Mucosa of rectum (tissue), 2 donors: ENCODE measurements around the gene PKNOX2.

ENCODE experiments used
- H3K27ac ChIP-seq, 2 donors: one replicate each; pipeline ENCODE4 v1.7.0; 2013; ENCODE audit warnings: inconsistent platforms in 2 of 2, low read depth in 2 of 2, low read length in 2 of 2
- H3K27me3 ChIP-seq, 2 donors: one replicate each; pipeline ENCODE4 v1.7.0; 2013; ENCODE audit warnings: low read length in 2 of 2; ENCODE audit not compliant: control insufficient read depth in 2 of 2, insufficient read depth in 2 of 2
- H3K36me3 ChIP-seq, 2 donors: one replicate each; pipeline ENCODE4 v1.7.0; 2013; ENCODE audit warnings: low read length in 2 of 2; ENCODE audit not compliant: control insufficient read depth in 2 of 2, insufficient read depth in 2 of 2
- H3K4me1 ChIP-seq, 2 donors: one replicate each; pipeline ENCODE4 v1.7.0; 2013; ENCODE audit warnings: low read length in 2 of 2, mild to moderate bottlenecking in 1 of 2; ENCODE audit not compliant: control insufficient read depth in 2 of 2, insufficient read depth in 2 of 2
- H3K4me3 ChIP-seq, 2 donors: one replicate each; pipeline ENCODE4 v1.7.0; 2013; ENCODE audit warnings: low read length in 2 of 2
- H3K9ac ChIP-seq, 2 donors: one replicate each; pipeline ENCODE4 v1.7.0; 2013; ENCODE audit warnings: low read length in 2 of 2, low read depth in 1 of 2, mild to moderate bottlenecking in 1 of 2
- H3K9me3 ChIP-seq, 2 donors: one replicate each; pipeline ENCODE4 v1.7.0; 2013; ENCODE audit warnings: low read length in 2 of 2; ENCODE audit not compliant: control insufficient read depth in 2 of 2
- donor health status: healthy.
- donor health status: Normal muscosa, but diverticular disease.

The PKNOX2 gene

GRCh38 chr11:125372911-125373310 lies 208.4 kb downstream of the PKNOX2 start:
- H3K4me1 ChIP-seq: peaks cover 0 to 2% of the 10 kb centered on the region in 2 donors
- no peak overlapping the region for H3K4me3 ChIP-seq
- H3K27ac ChIP-seq: no peak overlapping the region
- no peaks in the 10 kb centered on the region for H3K9me3 ChIP-seq
- H3K27me3 ChIP-seq: peaks cover 0 to 2% of the 10 kb centered on the region in 2 donors
- no peak overlapping the region for H3K9ac ChIP-seq
- H3K36me3 ChIP-seq: no peaks in the 10 kb centered on the region

DNA sequence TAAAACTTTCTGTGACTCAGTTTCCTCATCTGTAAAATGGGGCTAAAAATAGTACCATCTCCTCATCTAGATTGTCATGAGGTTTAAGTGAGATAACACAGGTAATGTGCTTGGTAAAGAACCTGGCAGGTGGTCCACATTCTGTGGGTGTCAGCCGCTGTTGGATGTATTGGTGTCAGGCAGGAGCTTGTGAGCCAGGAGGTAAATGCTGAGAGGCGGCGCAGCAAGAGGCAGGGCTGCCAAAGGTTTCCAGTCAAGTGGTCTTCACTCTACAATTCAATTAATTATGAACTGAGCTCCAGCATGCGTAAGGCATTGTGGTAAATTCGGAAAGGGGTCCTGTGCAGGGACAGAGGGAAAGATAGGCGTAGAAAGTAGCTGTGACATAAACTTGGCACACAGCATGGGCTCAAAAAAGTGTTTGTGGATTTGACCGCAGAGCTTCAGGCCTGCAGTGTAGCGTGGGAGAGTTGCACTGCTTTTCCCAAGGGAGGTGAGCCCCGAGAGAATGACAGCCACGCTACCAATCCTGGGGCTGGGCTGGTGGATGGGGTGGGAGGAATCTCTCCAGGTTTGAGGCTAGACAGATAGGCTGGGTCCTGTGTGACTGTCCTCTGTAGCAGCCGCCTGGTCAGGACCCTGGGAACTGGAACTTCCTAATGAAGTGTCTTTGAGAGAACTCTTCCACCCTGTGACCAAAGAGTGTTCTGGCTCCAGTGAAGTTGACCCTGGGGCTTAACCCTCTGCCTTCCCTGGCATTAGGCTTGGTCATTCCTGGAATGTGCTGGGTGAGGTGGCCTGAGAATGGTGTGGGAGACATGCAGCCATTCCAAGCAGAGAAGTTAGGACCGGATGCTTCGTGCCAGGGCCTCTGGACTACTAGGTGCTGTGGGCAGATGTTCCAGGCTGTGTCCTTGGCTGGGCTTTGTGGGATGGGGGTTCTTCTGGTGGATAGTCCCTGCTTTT lies 209.2 kb downstream of the PKNOX2 start:
- H3K9me3 ChIP-seq: no peaks in the 10 kb centered on the region
- H3K36me3 ChIP-seq: no peaks in the 10 kb centered on the region
- peaks cover 0 to 2% of the 10 kb centered on the region in 2 donors for H3K27me3 ChIP-seq
- no peak overlapping the region for H3K4me3 ChIP-seq
- H3K9ac ChIP-seq: no peak overlapping the region
- no peak overlapping the region for H3K27ac ChIP-seq
- peaks cover 0 to 2% of the 10 kb centered on the region in 2 donors for H3K4me1 ChIP-seq

- Histone ChIP-seq H3K4me1 (peaks cover 0 to 2% of the 10 kb centered on the region in 2 donors), H3K36me3 (no peaks in the 10 kb centered on the region), H3K9ac (no peak overlapping the region), H3K4me3 (no peak overlapping the region), H3K27ac (no peak overlapping the region), H3K27me3 (peaks cover 0 to 2% of the 10 kb centered on the region in 2 donors), H3K9me3 (no peaks in the 10 kb centered on the region)
These were observed 209.8 kb downstream of the PKNOX2 start for GRCh38 chr11:125374398-125374797.

DNA sequence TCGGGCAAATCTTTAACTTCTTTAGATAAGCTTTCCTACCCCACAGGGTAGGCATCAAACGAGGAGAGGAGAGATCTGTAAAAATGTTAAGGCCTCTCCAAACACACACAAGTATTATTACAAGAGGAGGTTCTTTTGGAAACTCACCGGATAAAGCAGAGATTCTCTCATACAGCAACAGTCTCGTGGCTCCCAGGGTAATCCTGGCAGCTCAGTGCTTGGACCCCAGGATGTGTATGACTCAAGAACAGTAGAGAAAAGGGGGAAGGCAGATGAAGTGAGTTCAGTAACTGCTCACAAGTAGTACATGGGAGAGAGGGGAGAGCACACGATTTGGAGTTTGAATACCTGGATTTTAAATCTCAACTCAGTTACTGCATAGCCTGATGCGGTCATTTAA lies 210.6 kb downstream of the PKNOX2 start:
- no peak overlapping the region for H3K4me3 ChIP-seq
- peaks cover 0 to 2% of the 10 kb centered on the region in 2 donors for H3K4me1 ChIP-seq
- no peak overlapping the region for H3K9ac ChIP-seq
- H3K27me3 ChIP-seq: peaks cover 0 to 2% of the 10 kb centered on the region in 2 donors
- H3K27ac ChIP-seq: no peak overlapping the region
- no peaks in the 10 kb centered on the region for H3K36me3 ChIP-seq
- H3K9me3 ChIP-seq: no peaks in the 10 kb centered on the region

- H3K9ac ChIP-seq: no peak overlapping the region
- H3K9me3 ChIP-seq: no peaks in the 10 kb centered on the region
- H3K27ac ChIP-seq: no peak overlapping the region
- H3K4me1 ChIP-seq: peaks cover 0 to 2% of the 10 kb centered on the region in 2 donors
- H3K27me3 ChIP-seq: peaks cover 0 to 2% of the 10 kb centered on the region in 2 donors
- H3K36me3 ChIP-seq: no peaks in the 10 kb centered on the region
- H3K4me3 ChIP-seq: no peak overlapping the region
These were observed 211.6 kb downstream of the PKNOX2 start for GRCh38 chr11:125376117-125376516.

- H3K9ac ChIP-seq: no peak overlapping the region
- H3K9me3 ChIP-seq: no peaks in the 10 kb centered on the region
- H3K4me1 ChIP-seq: peaks cover 0 to 2% of the 10 kb centered on the region in 2 donors
- H3K27ac ChIP-seq: no peak overlapping the region
- H3K27me3 ChIP-seq: peaks cover 0 to 2% of the 10 kb centered on the region in 2 donors
- no peak overlapping the region for H3K4me3 ChIP-seq
- H3K36me3 ChIP-seq: no peaks in the 10 kb centered on the region
These were observed 212.3 kb downstream of the PKNOX2 start for GRCh38 chr11:125376856-125377255.

DNA sequence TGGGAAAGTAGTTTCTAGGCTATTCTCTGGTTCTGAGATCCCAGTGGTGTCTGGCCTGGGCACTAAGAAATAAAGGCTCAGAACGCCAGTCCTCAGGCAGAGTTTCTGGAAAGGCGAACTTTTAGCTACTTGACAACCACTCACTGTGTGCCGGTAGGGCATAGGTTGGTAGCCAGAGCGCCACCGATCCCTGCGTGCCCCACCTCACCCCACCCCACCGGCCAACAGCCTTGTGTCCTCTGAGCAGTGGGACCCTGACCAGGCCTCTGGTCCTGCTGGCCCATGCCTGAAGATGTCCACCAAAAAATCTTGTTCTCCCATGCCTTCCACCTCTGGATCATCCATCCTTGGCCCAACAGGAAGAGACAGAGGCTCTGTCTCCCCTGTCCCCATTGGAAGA lies 213.5 kb downstream of the PKNOX2 start:
- Histone ChIP-seq H3K9me3 (no peaks in the 10 kb centered on the region), H3K4me1 (peaks cover 0 to 2% of the 10 kb centered on the region in 2 donors), H3K27me3 (peaks cover 0 to 2% of the 10 kb centered on the region in 2 donors), H3K27ac (no peak overlapping the region), H3K36me3 (no peaks in the 10 kb centered on the region), H3K4me3 (no peak overlapping the region), H3K9ac (no peak overlapping the region)

DNA sequence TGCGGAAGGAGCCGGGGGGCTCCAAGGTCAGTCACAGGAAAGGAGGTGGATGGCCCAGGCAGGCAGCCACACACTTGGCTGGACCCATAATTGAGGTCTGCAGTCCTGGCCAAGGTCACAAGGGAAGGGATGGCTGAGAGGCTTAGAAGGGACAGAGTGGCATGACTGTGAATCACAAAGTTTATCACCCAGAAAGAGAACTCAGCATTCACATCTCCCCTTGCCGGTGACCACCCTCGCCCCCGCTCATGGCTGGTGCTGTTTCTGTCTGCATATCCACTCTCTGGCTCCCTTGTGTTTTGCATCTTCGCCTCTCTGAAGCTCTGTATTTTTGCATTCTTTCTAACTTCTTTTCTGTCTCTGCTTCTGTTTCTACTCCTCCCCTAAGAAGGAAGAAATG lies 214.0 kb downstream of the PKNOX2 start:
- Histone ChIP-seq H3K36me3 (no peaks in the 10 kb centered on the region), H3K27me3 (peaks cover 0 to 2% of the 10 kb centered on the region in 2 donors), H3K4me1 (peaks cover 0 to 2% of the 10 kb centered on the region in 2 donors), H3K9me3 (no peaks in the 10 kb centered on the region), H3K4me3 (no peak overlapping the region), H3K27ac (no peak overlapping the region), H3K9ac (no peak overlapping the region)

GRCh38 chr11:125379565-125379964 lies 215.0 kb downstream of the PKNOX2 start:
- Histone ChIP-seq H3K4me3 (no peak overlapping the region), H3K9ac (no peak overlapping the region), H3K4me1 (peaks cover 0 to 2% of the 10 kb centered on the region in 2 donors), H3K27me3 (peaks cover 0 to 2% of the 10 kb centered on the region in 2 donors), H3K27ac (no peak overlapping the region), H3K36me3 (no peaks in the 10 kb centered on the region), H3K9me3 (no peaks in the 10 kb centered on the region)

DNA sequence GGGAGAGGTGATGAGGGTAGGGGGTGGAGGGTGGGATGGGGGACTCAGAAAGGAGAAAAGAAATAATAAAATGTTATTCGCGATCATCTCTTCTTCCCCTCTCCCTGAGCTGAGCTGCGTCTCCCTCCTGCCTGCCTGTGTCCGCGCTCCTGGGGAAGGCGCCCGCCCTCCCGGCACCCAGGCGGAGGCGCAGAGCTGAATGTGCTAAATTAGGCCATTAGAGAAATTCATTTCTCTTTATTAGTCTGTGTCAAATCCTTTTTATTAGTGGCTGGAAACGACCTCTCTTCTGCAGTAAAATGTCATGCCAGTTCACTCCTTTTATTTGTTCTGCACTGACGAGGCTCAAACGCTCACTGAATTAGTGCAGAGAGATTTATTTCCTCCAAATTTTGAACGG lies 215.4 kb downstream of the PKNOX2 start:
- Histone ChIP-seq H3K36me3 (no peaks in the 10 kb centered on the region), H3K27me3 (peaks cover 0 to 2% of the 10 kb centered on the region in 2 donors), H3K4me1 (peaks cover 0 to 2% of the 10 kb centered on the region in 2 donors), H3K9me3 (no peaks in the 10 kb centered on the region), H3K9ac (no peak overlapping the region), H3K4me3 (no peak overlapping the region), H3K27ac (no peak overlapping the region)
